OCI-LY7 (cell line): ENCODE data around the gene LRRN2.

Experiments used
- CTCF ChIP-seq: fragments of 200-600 bp; sonication (generic); conservative IDR thresholded peaks from 2 replicates; pipeline ENCODE4 v1.5.1; 2014; ENCODE audit warnings: mild to moderate bottlenecking, antibody characterized with exemption, low read length, moderate library complexity, mixed read lengths
- EZH2phosphoT487 ChIP-seq: fragments of 200-600 bp; sonication (generic); IDR thresholded peaks from 2 replicates; pipeline ENCODE4 v1.6.1; 2018; ENCODE audit warnings: low read depth, borderline replicate concordance, mild to moderate bottlenecking, mixed run types, antibody characterized with exemption, low read length, moderate library complexity, mixed read lengths

GRCh38 chr1:204721373-204722055, 36.0 kb upstream of the LRRN2 start:
- TF ChIP-seq CTCF = no peak
- no peak for TF ChIP-seq EZH2phosphoT487
